ENCODE measurements around the gene LEMD3.

DNA sequence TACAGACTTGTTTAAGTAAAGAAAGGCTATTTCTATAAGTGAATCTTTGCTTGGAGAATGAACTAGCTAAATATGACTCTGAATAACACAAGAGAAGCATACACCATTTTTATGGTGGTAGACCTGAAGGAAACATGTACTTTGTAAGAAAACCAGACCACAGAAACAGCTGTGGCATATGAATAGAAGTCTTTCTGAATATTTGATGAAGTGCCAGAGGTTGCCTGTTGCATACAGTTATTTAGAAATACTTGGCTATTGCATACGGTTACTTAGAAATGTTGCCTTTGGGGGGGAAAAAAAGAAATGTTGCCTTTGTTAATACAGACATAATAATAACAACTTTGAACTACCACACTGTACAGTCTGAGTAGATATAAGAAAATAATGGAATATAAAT, 16.8 kb upstream of the LEMD3 start:
- TF ChIP-seq POLR2A (IDR thresholded peaks at IDR 0.05): no peak
- TF ChIP-seq, protein P1, sequence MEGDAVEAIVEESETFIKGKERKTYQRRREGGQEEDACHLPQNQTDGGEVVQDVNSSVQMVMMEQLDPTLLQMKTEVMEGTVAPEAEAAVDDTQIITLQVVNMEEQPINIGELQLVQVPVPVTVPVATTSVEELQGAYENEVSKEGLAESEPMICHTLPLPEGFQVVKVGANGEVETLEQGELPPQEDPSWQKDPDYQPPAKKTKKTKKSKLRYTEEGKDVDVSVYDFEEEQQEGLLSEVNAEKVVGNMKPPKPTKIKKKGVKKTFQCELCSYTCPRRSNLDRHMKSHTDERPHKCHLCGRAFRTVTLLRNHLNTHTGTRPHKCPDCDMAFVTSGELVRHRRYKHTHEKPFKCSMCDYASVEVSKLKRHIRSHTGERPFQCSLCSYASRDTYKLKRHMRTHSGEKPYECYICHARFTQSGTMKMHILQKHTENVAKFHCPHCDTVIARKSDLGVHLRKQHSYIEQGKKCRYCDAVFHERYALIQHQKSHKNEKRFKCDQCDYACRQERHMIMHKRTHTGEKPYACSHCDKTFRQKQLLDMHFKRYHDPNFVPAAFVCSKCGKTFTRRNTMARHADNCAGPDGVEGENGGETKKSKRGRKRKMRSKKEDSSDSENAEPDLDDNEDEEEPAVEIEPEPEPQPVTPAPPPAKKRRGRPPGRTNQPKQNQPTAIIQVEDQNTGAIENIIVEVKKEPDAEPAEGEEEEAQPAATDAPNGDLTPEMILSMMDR (IDR thresholded peaks at IDR 0.05): no peak

Data from prostate gland (tissue), 2 donors.